Chondrocyte (in vitro differentiated cells): ENCODE measurements around the gene RIC3. TPM values are rescaled to one million over a fixed set of nuclear protein-coding genes. Genes with fewer than 3 reads are reported as not detected.

Source experiments
- DNase-seq: peaks from one replicate; pipeline ENCODE4 v3.0.0; 2021; ENCODE audit warnings: mixed read lengths, low spot score
- H3K27ac Mint-ChIP-seq: one replicate; pipeline ENCODE4 v1.8.0; 2021; ENCODE audit warnings: mild to moderate bottlenecking, moderate library complexity, mixed read lengths; ENCODE audit not compliant: unreplicated experiment
- H3K27me3 Mint-ChIP-seq: 2 replicates; pipeline ENCODE4 v1.8.0; 2021; ENCODE audit warnings: low read depth, mixed read lengths
- H3K36me3 Mint-ChIP-seq: 2 replicates; pipeline ENCODE4 v1.8.0; 2021; ENCODE audit warnings: low read depth, mixed read lengths
- H3K4me1 Mint-ChIP-seq: 2 replicates; pipeline ENCODE4 v1.8.0; 2021; ENCODE audit warnings: low read depth, mild to moderate bottlenecking, mixed read lengths
- H3K4me3 Mint-ChIP-seq: one replicate; pipeline ENCODE4 v1.8.0; 2021; ENCODE audit warnings: mild to moderate bottlenecking, moderate library complexity, mixed read lengths; ENCODE audit not compliant: unreplicated experiment
- H3K9me3 Mint-ChIP-seq: 2 replicates; pipeline ENCODE4 v1.8.0; 2021; ENCODE audit warnings: low read depth, mixed read lengths
- total RNA-seq: library from RNA; stranded (reverse); gene quantifications from 3 replicates; pipeline ENCODE4 v1.2.1, GENCODE V29; 2021
- TF ChIP-seq, protein P1 (sequence below): fragments of 200-600 bp; sonication (generic); IDR thresholded peaks from 2 replicates; pipeline ENCODE4 v1.5.0; 2021; ENCODE audit warnings: antibody characterized with exemption, mild to moderate bottlenecking, moderate library complexity

Gene RIC3
- total RNA-seq, 1 donor from 2014 or later, result 0.12 TPM

- no peaks in the 10 kb centered on the region for H3K27me3 Mint-ChIP-seq
- H3K36me3 Mint-ChIP-seq, result peaks cover 6% of the 10 kb centered on the region
- TF ChIP-seq, protein P1, sequence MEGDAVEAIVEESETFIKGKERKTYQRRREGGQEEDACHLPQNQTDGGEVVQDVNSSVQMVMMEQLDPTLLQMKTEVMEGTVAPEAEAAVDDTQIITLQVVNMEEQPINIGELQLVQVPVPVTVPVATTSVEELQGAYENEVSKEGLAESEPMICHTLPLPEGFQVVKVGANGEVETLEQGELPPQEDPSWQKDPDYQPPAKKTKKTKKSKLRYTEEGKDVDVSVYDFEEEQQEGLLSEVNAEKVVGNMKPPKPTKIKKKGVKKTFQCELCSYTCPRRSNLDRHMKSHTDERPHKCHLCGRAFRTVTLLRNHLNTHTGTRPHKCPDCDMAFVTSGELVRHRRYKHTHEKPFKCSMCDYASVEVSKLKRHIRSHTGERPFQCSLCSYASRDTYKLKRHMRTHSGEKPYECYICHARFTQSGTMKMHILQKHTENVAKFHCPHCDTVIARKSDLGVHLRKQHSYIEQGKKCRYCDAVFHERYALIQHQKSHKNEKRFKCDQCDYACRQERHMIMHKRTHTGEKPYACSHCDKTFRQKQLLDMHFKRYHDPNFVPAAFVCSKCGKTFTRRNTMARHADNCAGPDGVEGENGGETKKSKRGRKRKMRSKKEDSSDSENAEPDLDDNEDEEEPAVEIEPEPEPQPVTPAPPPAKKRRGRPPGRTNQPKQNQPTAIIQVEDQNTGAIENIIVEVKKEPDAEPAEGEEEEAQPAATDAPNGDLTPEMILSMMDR, result no peak
- no peak overlapping the region for H3K27ac Mint-ChIP-seq
- H3K9me3 Mint-ChIP-seq, result no peaks in the 10 kb centered on the region
- no peak for DNase-seq
- H3K4me1 Mint-ChIP-seq, result peaks cover 6% of the 10 kb centered on the region
- H3K4me3 Mint-ChIP-seq, result no peak overlapping the region
These were observed 77.1 kb downstream of the RIC3 start for GRCh38 chr11:8091721-8092120.

DNA sequence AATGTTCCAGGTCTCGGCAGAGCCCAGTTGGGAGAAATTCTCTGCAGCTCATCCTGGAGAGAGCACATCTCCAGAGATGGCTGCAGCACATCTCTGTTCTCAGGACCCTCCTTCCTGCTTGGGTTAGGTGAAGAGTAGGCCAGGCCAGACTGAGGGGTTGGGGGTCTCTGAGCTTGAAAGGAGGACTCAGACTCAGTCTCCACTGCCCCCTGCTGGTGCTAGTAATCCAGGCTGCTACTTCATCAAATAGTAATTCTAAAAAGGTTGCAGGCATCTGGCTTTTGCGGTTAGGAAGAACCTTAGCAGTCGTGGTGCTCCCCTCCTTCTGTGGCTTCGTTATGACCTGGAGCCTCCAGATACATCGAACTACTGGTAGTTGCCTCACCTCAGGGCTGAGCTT is 78.1 kb downstream of the RIC3 start:
- Mint-ChIP-seq H3K9me3 (no peaks in the 10 kb centered on the region), H3K27ac (no peak overlapping the region), H3K36me3 (peaks cover 3% of the 10 kb centered on the region), H3K4me1 (peaks cover 6% of the 10 kb centered on the region), H3K27me3 (no peaks in the 10 kb centered on the region), H3K4me3 (no peak overlapping the region)
- DNase-seq, result no peak
- TF ChIP-seq, protein P1, result peak; percentile 85

GRCh38 chr11:8089791-8090510 is 78.9 kb downstream of the RIC3 start:
- Mint-ChIP-seq H3K4me3 (no peak overlapping the region), H3K4me1 (peaks cover 6% of the 10 kb centered on the region), H3K27me3 (no peaks in the 10 kb centered on the region), H3K36me3 (peaks cover 3% of the 10 kb centered on the region), H3K9me3 (no peaks in the 10 kb centered on the region), H3K27ac (no peak overlapping the region)
- TF ChIP-seq, protein P1, result no peak
- DNase-seq, result no peak

DNA sequence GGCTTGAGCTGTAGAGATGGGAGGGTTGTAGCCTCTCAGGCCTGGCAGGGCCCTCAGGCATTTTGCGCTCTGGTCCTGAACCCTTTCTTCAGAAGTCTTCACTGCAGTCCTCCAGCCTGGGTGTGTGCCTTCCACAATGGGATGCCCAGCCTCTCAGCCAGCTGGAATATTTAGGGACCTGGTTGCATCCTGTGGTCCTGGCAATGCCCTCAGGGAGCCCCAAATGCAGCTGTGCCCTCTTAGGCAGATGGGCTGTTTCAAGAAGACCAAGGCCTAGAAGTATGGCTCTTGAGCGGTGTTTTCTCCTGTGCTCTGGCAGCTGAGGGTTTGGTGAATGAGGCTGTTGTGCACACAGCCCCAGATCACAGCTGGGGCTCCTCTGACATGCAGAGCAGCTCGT is 81.1 kb downstream of the RIC3 start:
- Mint-ChIP-seq H3K4me3 (no peak overlapping the region), H3K9me3 (no peaks in the 10 kb centered on the region), H3K36me3 (peaks cover under 1% of the 10 kb centered on the region), H3K27ac (no peak overlapping the region), H3K4me1 (peaks cover 17% of the 10 kb centered on the region), H3K27me3 (no peaks in the 10 kb centered on the region)
- TF ChIP-seq, protein P1, result no peak
- no peak for DNase-seq

DNA sequence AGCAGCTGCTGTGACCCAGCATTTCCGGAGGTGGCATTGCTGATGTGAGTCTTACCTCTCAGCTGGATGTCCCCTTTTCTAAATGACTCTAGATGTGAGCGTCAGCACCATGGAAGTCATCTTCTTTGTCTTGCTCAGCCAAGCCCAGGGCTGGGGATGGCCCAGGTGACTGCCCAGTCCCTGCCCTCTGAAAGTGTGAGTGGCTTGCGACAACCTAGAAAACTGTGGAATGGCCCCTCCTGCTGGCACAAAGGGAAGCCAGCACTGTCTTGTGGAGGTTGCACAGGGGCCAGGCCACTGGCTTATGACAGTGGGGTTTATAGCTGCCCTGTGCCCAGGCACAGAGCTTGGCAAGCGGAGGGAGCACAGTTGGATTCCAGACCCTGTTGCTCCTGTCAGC is 81.6 kb downstream of the RIC3 start:
- no peak overlapping the region for H3K27ac Mint-ChIP-seq
- H3K4me3 Mint-ChIP-seq, result no peak overlapping the region
- H3K27me3 Mint-ChIP-seq, result no peaks in the 10 kb centered on the region
- peaks cover 19% of the 10 kb centered on the region for H3K4me1 Mint-ChIP-seq
- TF ChIP-seq, protein P1, result peak; percentile 56
- H3K36me3 Mint-ChIP-seq, result no peaks in the 10 kb centered on the region
- DNase-seq, result no peak
- H3K9me3 Mint-ChIP-seq, result no peaks in the 10 kb centered on the region
